H9 (cell line): ENCODE results near the gene HPRT1. TPM values are rescaled to one million over a fixed set of nuclear protein-coding genes. Genes with fewer than 3 reads are reported as not detected.
"Not testable (repeated sequence)": the region's sequence is repeated elsewhere in the genome, so short reads cannot be mapped to it uniquely, and the experiment has no call there.

ENCODE experiments used
- DNase-seq: peaks from one replicate; pipeline ENCODE4 v3.0.0-alpha.2; 2017
- H2AFZ ChIP-seq: one replicate; pipeline ENCODE4 v1.6.1; 2013; ENCODE audit warnings: mild to moderate bottlenecking, low read length, control low read depth, moderate library complexity
- H2AK5ac ChIP-seq: 2 replicates; pipeline ENCODE4 v1.6.1; 2013; ENCODE audit warnings: low read length, control low read depth, mixed read lengths; ENCODE audit not compliant: insufficient read length
- H2BK120ac ChIP-seq: one replicate; pipeline ENCODE4 v1.6.1; 2013; ENCODE audit warnings: low read depth, mild to moderate bottlenecking, low read length, control low read depth, inconsistent platforms; ENCODE audit not compliant: poor library complexity, severe bottlenecking
- H2BK12ac ChIP-seq: 2 replicates; pipeline ENCODE4 v1.6.1; 2013; ENCODE audit warnings: low read length, control low read depth, mixed read lengths, low read depth; ENCODE audit not compliant: insufficient read length
- H2BK15ac ChIP-seq: 2 replicates; pipeline ENCODE4 v1.6.1; 2013; ENCODE audit warnings: low read depth, low read length, control low read depth
- H2BK20ac ChIP-seq: one replicate; pipeline ENCODE4 v1.6.1; 2013; ENCODE audit warnings: low read depth, mild to moderate bottlenecking, low read length, control low read depth, inconsistent platforms; ENCODE audit not compliant: poor library complexity, severe bottlenecking
- H2BK5ac ChIP-seq: 2 replicates; pipeline ENCODE4 v1.6.1; 2013; ENCODE audit warnings: low read length, control low read depth, mixed read lengths; ENCODE audit not compliant: insufficient read length
- H3K14ac ChIP-seq: 2 replicates; pipeline ENCODE4 v1.6.1; 2013; ENCODE audit warnings: low read length, control low read depth; ENCODE audit not compliant: insufficient read depth
- H3K18ac ChIP-seq: 2 replicates; pipeline ENCODE4 v1.6.1; 2013; ENCODE audit warnings: low read depth, mild to moderate bottlenecking, mixed read lengths, low read length, control low read depth; ENCODE audit not compliant: insufficient read length
- H3K23ac ChIP-seq: 2 replicates; pipeline ENCODE4 v1.6.1; 2013; ENCODE audit warnings: low read length, control low read depth, mixed read lengths, low read depth; ENCODE audit not compliant: insufficient read length
- H3K23me2 ChIP-seq: 2 replicates; pipeline ENCODE4 v1.6.1; 2013; ENCODE audit warnings: low read depth, mild to moderate bottlenecking, mixed read lengths, low read length, control low read depth; ENCODE audit not compliant: insufficient read length, poor library complexity, severe bottlenecking
- H3K27ac ChIP-seq: 2 replicates; pipeline ENCODE4 v1.5.1; 2013; ENCODE audit warnings: low read length, control low read depth, mixed read lengths, low read depth; ENCODE audit not compliant: insufficient read length
- H3K27me3 ChIP-seq: 2 replicates; pipeline ENCODE4 v1.6.1; 2013; ENCODE audit warnings: low read length, control low read depth, inconsistent platforms; ENCODE audit not compliant: insufficient read depth
- H3K4ac ChIP-seq: 2 replicates; pipeline ENCODE4 v1.6.1; 2013; ENCODE audit warnings: low read depth, mild to moderate bottlenecking, control low read depth, inconsistent platforms, low read length, moderate library complexity
- H3K4me1 ChIP-seq: 2 replicates; pipeline ENCODE4 v1.6.1; 2013; ENCODE audit warnings: low read length, control low read depth, inconsistent platforms; ENCODE audit not compliant: insufficient read depth
- H3K4me2 ChIP-seq: 2 replicates; pipeline ENCODE4 v1.6.1; 2013; ENCODE audit warnings: low read length, control low read depth, mixed read lengths; ENCODE audit not compliant: insufficient read length, insufficient read depth
- H3K56ac ChIP-seq: 2 replicates; pipeline ENCODE4 v1.6.1; 2013; ENCODE audit warnings: low read depth, mild to moderate bottlenecking, mixed read lengths, low read length, control low read depth; ENCODE audit not compliant: insufficient read length
- H3K79me1 ChIP-seq: 2 replicates; pipeline ENCODE4 v1.6.1; 2013; ENCODE audit warnings: low read depth, mild to moderate bottlenecking, moderate library complexity, low read length, control low read depth, inconsistent platforms; ENCODE audit not compliant: insufficient read depth, poor library complexity, severe bottlenecking
- H3K79me2 ChIP-seq: 2 replicates; pipeline ENCODE4 v1.6.1; 2013; ENCODE audit warnings: low read length, control low read depth, inconsistent platforms; ENCODE audit not compliant: insufficient read depth
- H3K9ac ChIP-seq: 2 replicates; pipeline ENCODE4 v1.6.1; 2013; ENCODE audit warnings: low read length, control low read depth, mixed read lengths; ENCODE audit not compliant: insufficient read length; ENCODE audit errors: extremely low read depth
- H3K9me3 ChIP-seq: one replicate; pipeline ENCODE4 v1.6.1; 2013; ENCODE audit warnings: low read depth, low read length, inconsistent platforms; ENCODE audit not compliant: control insufficient read depth
- H3T11ph ChIP-seq: one replicate; pipeline ENCODE4 v1.6.1; 2013; ENCODE audit warnings: mild to moderate bottlenecking, low read length, control low read depth, inconsistent platforms
- H4K20me1 ChIP-seq: one replicate; pipeline ENCODE4 v1.6.1; 2013; ENCODE audit not compliant: control insufficient read depth, insufficient read length, insufficient read depth
- H4K5ac ChIP-seq: 2 replicates; pipeline ENCODE4 v1.6.1; 2013; ENCODE audit warnings: low read depth, mild to moderate bottlenecking, mixed read lengths, low read length, control low read depth; ENCODE audit not compliant: insufficient read length
- H4K8ac ChIP-seq: replicated peaks from 2 replicates; pipeline ENCODE4 v1.6.1; 2013; ENCODE audit warnings: low read length, control low read depth, mixed read lengths, low read depth; ENCODE audit not compliant: insufficient read length
- H4K91ac ChIP-seq: 2 replicates; pipeline ENCODE4 v1.6.1; 2013; ENCODE audit warnings: low read depth, mild to moderate bottlenecking, moderate library complexity, mixed read lengths, low read length, control low read depth; ENCODE audit not compliant: insufficient read length
- H3K27ac Mint-ChIP-seq, 3 experiments: 2 replicates in 2 of 3; 3 replicates in 1 of 3; pipeline ENCODE4 v1.8.0; 2020 to 2021; ENCODE audit warnings: mixed read lengths in 3 of 3, mild to moderate bottlenecking in 1 of 3, moderate library complexity in 1 of 3
- H3K27me3 Mint-ChIP-seq: 2 replicates; pipeline ENCODE4 v1.8.0; 2021; ENCODE audit warnings: low read depth, mild to moderate bottlenecking, moderate library complexity, mixed read lengths
- H3K36me3 Mint-ChIP-seq, 3 experiments: 2 replicates in 2 of 3; 3 replicates in 1 of 3; pipeline ENCODE4 v1.8.0; 2020 to 2021; ENCODE audit warnings: low read depth in 3 of 3, mixed read lengths in 3 of 3; ENCODE audit not compliant: insufficient read depth in 1 of 3
- H3K4me1 Mint-ChIP-seq, 2 experiments: 2 replicates each; pipeline ENCODE4 v1.8.0; 2020; ENCODE audit warnings: mixed read lengths in 2 of 2
- H3K4me3 Mint-ChIP-seq, 2 experiments: 2 replicates in 1 of 2; 3 replicates in 1 of 2; pipeline ENCODE4 v1.8.0; 2020 to 2021; ENCODE audit warnings: mild to moderate bottlenecking in 2 of 2, mixed read lengths in 2 of 2, moderate library complexity in 1 of 2
- H3K9me3 Mint-ChIP-seq, 2 experiments: 2 replicates in 1 of 2; 3 replicates in 1 of 2; pipeline ENCODE4 v1.8.0; 2020; ENCODE audit warnings: mild to moderate bottlenecking in 2 of 2, mixed read lengths in 2 of 2, moderate library complexity in 1 of 2
- CTCF ChIP-seq: fragments of 200-600 bp; sonication (generic); conservative IDR thresholded peaks from 3 replicates; pipeline ENCODE4 v1.8.0; 2021; ENCODE audit warnings: antibody characterized with exemption, mild to moderate bottlenecking
- WGBS: extraction: QIAGEN DNeasy Blood & Tissue Kit; methylation state at CpG from one replicate; pipeline ENCODE4 v1.1.7; 2013; ENCODE audit warnings: missing lambda C conversion rate, low lambda C conversion rate, mixed read lengths; ENCODE audit not compliant: insufficient read length; ENCODE audit errors: extremely low coverage; 5-methylcytosine and 5-hydroxymethylcytosine counted together
- total RNA-seq: library from RNA; stranded (reverse); gene quantifications from 2 replicates; pipeline ENCODE4 v1.2.1, GENCODE V29; 2021

Gene HPRT1
- total RNA-seq, 1 experiment from 2014 or later: 39.2 TPM

- peaks cover 0 to 52% of the 10 kb centered on the region in 2 experiments; a peak in 3 of 5 replicates for H3K9me3 Mint-ChIP-seq
- no peak overlapping the region for H3K4ac ChIP-seq
- no peak overlapping the region for H2BK12ac ChIP-seq
- TF ChIP-seq CTCF: no peak
- H3K36me3 Mint-ChIP-seq: peaks cover 7 to 13% (median 10%) of the 10 kb centered on the region in 3 experiments; a peak in 5 of 7 replicates
- peaks cover 10% of the 10 kb centered on the region; the same call in 1 of the 2 replicates for H3K79me2 ChIP-seq
- H4K8ac ChIP-seq: no peak overlapping the region
- 0 out of 4 replicates have a peak, but pooled peaks cover 3 to 8% of the 10 kb centered on the region in 2 experiments for H3K4me1 Mint-ChIP-seq
- H3K27me3 ChIP-seq: no peaks in the 10 kb centered on the region
- H3T11ph ChIP-seq: no peak overlapping the region
- H3K18ac ChIP-seq: no peak overlapping the region
- H3K79me1 ChIP-seq: no peaks in the 10 kb centered on the region
- no peak overlapping the region for H3K14ac ChIP-seq
- DNase-seq: no peak
- no peaks in the 10 kb centered on the region for H3K27me3 Mint-ChIP-seq
- H3K4me3 Mint-ChIP-seq: no peak overlapping the region
- no peak overlapping the region for H2BK15ac ChIP-seq
- no peak overlapping the region for H2AFZ ChIP-seq
- H3K9ac ChIP-seq: no peak overlapping the region
- H3K23me2 ChIP-seq: no peaks in the 10 kb centered on the region
- no peak overlapping the region for H2BK5ac ChIP-seq
- no peak overlapping the region for H4K5ac ChIP-seq
- H3K4me1 ChIP-seq: no peaks in the 10 kb centered on the region
- no peak overlapping the region for H3K4me2 ChIP-seq
- no peaks in the 10 kb centered on the region for H3K9me3 ChIP-seq
- no peak overlapping the region for H3K56ac ChIP-seq
- no peak overlapping the region for H2BK120ac ChIP-seq
- no peak overlapping the region for H2BK20ac ChIP-seq
- no peak overlapping the region for H3K27ac ChIP-seq
- no peak overlapping the region for H4K91ac ChIP-seq
- WGBS: no CpG with 5 or more reads among the region's 2 CpGs
- no peak overlapping the region for H3K23ac ChIP-seq
- no peaks in the 10 kb centered on the region for H4K20me1 ChIP-seq
- H2AK5ac ChIP-seq: no peak overlapping the region
- H3K27ac Mint-ChIP-seq: no peak overlapping the region
Observed at GRCh38 chrX:134462927-134463326, 3.0 kb downstream of the HPRT1 start.

- H3K27ac ChIP-seq, H2BK120ac ChIP-seq, H2AFZ ChIP-seq, H3K23me2 ChIP-seq, H3K4me2 ChIP-seq, H3K56ac ChIP-seq, H3K27ac Mint-ChIP-seq, H3K23ac ChIP-seq, H2BK5ac ChIP-seq, H3K4me1 Mint-ChIP-seq, H2BK12ac ChIP-seq, H3K4me1 ChIP-seq, DNase-seq, H3K27me3 Mint-ChIP-seq, H3K18ac ChIP-seq, H4K20me1 ChIP-seq, H3K27me3 ChIP-seq, H2BK20ac ChIP-seq, H3T11ph ChIP-seq, H2BK15ac ChIP-seq, H3K4me3 Mint-ChIP-seq, H3K9me3 ChIP-seq, H4K91ac ChIP-seq, H4K8ac ChIP-seq, H3K14ac ChIP-seq, H3K4ac ChIP-seq, H4K5ac ChIP-seq, H3K79me1 ChIP-seq, H3K9ac ChIP-seq, H2AK5ac ChIP-seq: not testable (repeated sequence)
- H3K79me2 ChIP-seq: peaks cover 10% of the 10 kb centered on the region; the same call in 1 of the 2 replicates
- H3K36me3 Mint-ChIP-seq: peaks cover 7 to 14% (median 11%) of the 10 kb centered on the region in 3 experiments; a peak in 5 of 7 replicates
- peaks cover 0 to 45% of the 10 kb centered on the region in 2 experiments; a peak in 3 of 5 replicates for H3K9me3 Mint-ChIP-seq
- WGBS: no CpG with 5 or more reads among the region's 6 CpGs
Observed at GRCh38 chrX:134464453-134464852, 4.5 kb downstream of the HPRT1 start.
